HG02943 (cell line): ENCODE measurements around the gene LEAP2.
"Not testable (repeated sequence)": the region's sequence is repeated elsewhere in the genome, so short reads cannot be mapped to it uniquely, and the experiment has no call there.

Experiments used
- ATAC-seq: cut with Tn5 transposase; IDR thresholded peaks from one replicate; pipeline ENCODE4 v1.9.1; 2021; ENCODE audit warnings: mild to moderate bottlenecking, low read depth, moderate library complexity; ENCODE audit not compliant: unreplicated experiment

The LEAP2 gene

GRCh38 chr5:132840313-132840712, 33.2 kb upstream of the LEAP2 start:
- ATAC-seq: no peak

- ATAC-seq: no peak
Observed at GRCh38 chr5:132840896-132841295, 32.6 kb upstream of the LEAP2 start.

GRCh38 chr5:132841305-132841704, 32.2 kb upstream of the LEAP2 start:
- no peak for ATAC-seq

- ATAC-seq: no peak
Observed at GRCh38 chr5:132848270-132848669, 25.2 kb upstream of the LEAP2 start.

- no peak for ATAC-seq
Observed at GRCh38 chr5:132849347-132849746, 24.1 kb upstream of the LEAP2 start.

GRCh38 chr5:132850066-132850465, 23.4 kb upstream of the LEAP2 start:
- no peak for ATAC-seq

GRCh38 chr5:132853323-132853722, 20.1 kb upstream of the LEAP2 start:
- no peak for ATAC-seq

GRCh38 chr5:132853790-132854189, 19.7 kb upstream of the LEAP2 start:
- no peak for ATAC-seq

GRCh38 chr5:132854301-132854700, 19.2 kb upstream of the LEAP2 start:
- ATAC-seq: no peak

- ATAC-seq: not testable (repeated sequence)
Observed at GRCh38 chr5:132854992-132855391, 18.5 kb upstream of the LEAP2 start.

GRCh38 chr5:132856011-132856410, 17.5 kb upstream of the LEAP2 start:
- ATAC-seq: no peak

GRCh38 chr5:132859889-132860437, 13.5 kb upstream of the LEAP2 start:
- ATAC-seq: no peak

- no peak for ATAC-seq
Observed at GRCh38 chr5:132860742-132861141, 12.7 kb upstream of the LEAP2 start.

GRCh38 chr5:132865668-132866341, 7.7 kb upstream of the LEAP2 start:
- ATAC-seq: peak; percentile 25

- peak; percentile 99 for ATAC-seq
Observed at GRCh38 chr5:132866342-132867045, 7.0 kb upstream of the LEAP2 start, which contains the start of the genes GDF9 and UQCRQ. GDF9 (minus strand) TSS chr5:132866469; CDS start chr5:132864533, 1,936 bp downstream. UQCRQ (plus strand) TSS chr5:132866642; CDS start chr5:132866882, 240 bp downstream.

- ATAC-seq: no peak
Observed at GRCh38 chr5:132867046-132867451, 6.4 kb upstream of the LEAP2 start.

- ATAC-seq: no peak
Observed at GRCh38 chr5:132868754-132869153, 4.7 kb upstream of the LEAP2 start.

- no peak for ATAC-seq
Observed at GRCh38 chr5:132870801-132871200, 2.7 kb upstream of the LEAP2 start.

GRCh38 chr5:132871459-132872284, 1.8 kb upstream of the LEAP2 start:
- ATAC-seq: no peak

- ATAC-seq: no peak
Observed at GRCh38 chr5:132872788-132873118, 715 bp upstream of the LEAP2 start.

- ATAC-seq: no peak
Observed at GRCh38 chr5:132873930-132874271, 433 bp downstream of the LEAP2 start.
